HEK293T (cell line): Measurements from ENCODE around the gene PLA2G3.

Experiments used
- ELF4 ChIP-seq: fragments of 450-650 bp; IDR thresholded peaks from 2 replicates; pipeline ENCODE4 v1.6.1; 2017; ENCODE audit warnings: antibody characterized with exemption
- HDGF ChIP-seq: fragments of 450-650 bp; IDR thresholded peaks from 2 replicates; pipeline ENCODE4 v1.6.1; 2017; ENCODE audit warnings: antibody characterized with exemption, borderline replicate concordance
- SP1 ChIP-seq: fragments of 450-650 bp; IDR thresholded peaks from 2 replicates; pipeline ENCODE4 v1.6.1; 2017

DNA sequence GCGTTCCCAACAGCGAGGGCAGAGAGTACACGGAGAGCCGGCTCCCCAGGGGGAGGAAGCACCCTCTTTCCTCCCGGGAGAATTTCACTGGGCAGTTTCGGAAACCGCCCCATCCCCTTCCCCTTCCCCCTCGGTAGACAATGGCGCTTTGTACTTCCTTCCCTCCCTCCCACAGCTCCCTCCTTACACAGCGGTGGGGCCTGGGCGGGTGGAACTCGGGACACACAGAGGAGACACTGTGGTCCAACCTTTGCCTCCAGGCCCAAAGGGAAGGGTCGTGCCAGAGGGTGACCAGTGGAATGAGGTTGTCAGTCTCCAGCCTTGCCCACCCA is 54.8 kb downstream of the PLA2G3 start:
- TF ChIP-seq HDGF, result no peak
- TF ChIP-seq SP1, result no peak
- TF ChIP-seq ELF4, result no peak
